AG10803 (cell line): Measurements from ENCODE around the gene EML5.

Source experiments
- DNase-seq: peaks from one replicate; pipeline ENCODE4 v3.0.0; 2010; ENCODE audit warnings: low read depth
- H3K4me3 ChIP-seq: 2 replicates; pipeline ENCODE4 v1.5.1; 2011; ENCODE audit warnings: mild to moderate bottlenecking, low read length, control low read depth
- CTCF ChIP-seq: conservative IDR thresholded peaks from 2 replicates; pipeline ENCODE4 v1.5.1; 2011; ENCODE audit warnings: mild to moderate bottlenecking, low read length, control low read depth, inconsistent platforms

The EML5 gene

DNA sequence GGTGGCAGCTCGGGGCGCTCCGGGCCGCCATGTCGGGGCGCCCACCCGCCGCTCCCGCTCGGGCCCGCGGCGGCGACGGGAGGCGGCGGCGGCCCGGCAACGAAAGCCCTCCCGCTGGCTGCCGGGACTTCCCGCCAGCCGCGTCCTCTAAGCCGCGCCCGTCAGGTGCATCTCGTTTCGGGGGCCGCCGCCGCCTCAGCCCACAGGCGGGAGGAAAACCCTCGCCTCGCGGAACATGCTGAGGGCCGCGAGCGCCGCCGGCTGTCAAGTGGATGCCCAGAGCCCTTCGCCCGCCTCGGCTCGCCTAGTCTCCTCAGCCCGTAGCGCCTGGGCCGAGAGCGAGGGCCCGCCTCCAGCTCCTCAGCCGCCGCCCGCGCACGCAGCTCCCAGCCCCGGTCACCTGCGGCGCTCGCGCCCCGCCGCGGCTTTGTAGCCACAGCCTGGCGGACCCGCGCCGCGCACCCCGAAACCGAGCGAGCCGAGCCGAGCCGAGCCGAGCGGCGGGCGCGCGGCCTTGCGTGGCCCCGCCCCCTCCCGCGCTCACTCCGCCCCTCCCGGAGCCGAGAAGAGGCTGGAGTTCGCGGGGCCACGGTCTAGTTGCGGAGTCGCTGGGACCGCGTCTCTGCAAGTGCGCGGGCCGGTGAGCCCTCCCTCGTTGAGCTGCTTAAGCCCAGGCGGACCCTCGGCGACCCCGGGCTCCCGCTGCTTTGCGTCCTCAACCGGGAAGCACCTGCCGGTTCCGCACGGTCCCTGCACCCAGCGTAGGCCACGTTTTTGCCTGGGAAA, at the start of gene EML5:
TSS of gene EML5 (minus strand) at position 481 of the 786 bp plus-strand sequence. CDS start at position 31, 450 bp downstream.
- peak within 1 kb of the TSS; percentile 69 for H3K4me3 ChIP-seq
- TF ChIP-seq CTCF: peak; percentile 38
- peak; percentile 47 for DNase-seq

GRCh38 chr14:88842414-88842813, 49.7 kb upstream of the EML5 start:
- DNase-seq: no peak
- no peak for TF ChIP-seq CTCF
- no peak overlapping the region for H3K4me3 ChIP-seq

- DNase-seq: no peak
- no peak for TF ChIP-seq CTCF
- no peak overlapping the region for H3K4me3 ChIP-seq
Measured at GRCh38 chr14:88841741-88842140, 49.0 kb upstream of the EML5 start.

DNA sequence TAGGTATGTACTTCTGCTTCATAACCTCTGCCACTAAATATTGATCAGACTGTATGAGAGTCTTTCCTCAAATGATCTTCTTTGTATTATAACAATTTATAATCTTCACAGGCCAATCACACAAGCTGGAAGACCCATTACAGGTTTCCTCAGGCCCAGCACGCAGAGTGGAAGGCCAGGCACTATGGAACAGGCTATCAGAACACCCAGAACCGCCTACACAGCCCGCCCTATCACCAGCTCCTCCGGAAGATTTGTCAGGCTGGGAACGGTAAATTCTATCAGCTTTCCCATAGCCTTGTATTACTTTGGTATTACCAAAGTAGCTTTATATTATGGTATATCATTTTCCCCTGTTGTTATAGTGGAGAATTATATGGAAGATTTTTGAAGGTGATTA, 48.2 kb upstream of the EML5 start:
- no peak for TF ChIP-seq CTCF
- DNase-seq: no peak
- H3K4me3 ChIP-seq: no peak overlapping the region

DNA sequence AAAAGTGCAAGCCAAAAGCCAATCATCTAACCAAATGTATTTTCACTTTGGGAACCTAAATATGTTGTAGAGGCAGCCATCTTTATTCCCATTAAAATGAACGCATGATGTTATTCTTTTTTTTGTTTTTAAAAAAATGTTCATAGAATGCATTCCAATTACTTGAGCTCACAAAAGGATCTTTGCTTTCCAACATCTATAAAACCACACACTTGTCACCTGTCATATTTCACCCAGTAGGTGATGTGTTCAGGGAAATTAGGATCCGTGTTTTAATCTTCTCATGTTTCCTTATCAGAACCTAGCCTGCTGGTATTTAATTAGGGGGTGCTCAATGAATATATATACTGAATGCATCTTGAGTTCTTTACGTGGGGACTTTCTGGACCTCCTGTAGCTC, 45.3 kb upstream of the EML5 start:
- no peak for TF ChIP-seq CTCF
- no peak for DNase-seq
- no peak overlapping the region for H3K4me3 ChIP-seq

- no peak for DNase-seq
- TF ChIP-seq CTCF: no peak
- H3K4me3 ChIP-seq: no peak overlapping the region
Measured at GRCh38 chr14:88837495-88837894, 44.7 kb upstream of the EML5 start.

GRCh38 chr14:88835661-88836060, 42.9 kb upstream of the EML5 start:
- TF ChIP-seq CTCF: no peak
- H3K4me3 ChIP-seq: no peak overlapping the region
- no peak for DNase-seq
